ENCODE results near the gene XPNPEP2. TPM values are rescaled to one million over a fixed set of nuclear protein-coding genes. Genes with fewer than 3 reads are reported as not detected.
"Not testable (repeated sequence)": the region's sequence is repeated elsewhere in the genome, so short reads cannot be mapped to it uniquely, and the experiment has no call there.

Gene XPNPEP2
- total RNA-seq, 2 donors from 2014 or later = 0.45 to 0.52 TPM

- Mint-ChIP-seq H3K4me3 (peak overlapping the region; percentile 17), H3K27me3 (no peaks in the 10 kb centered on the region), H3K36me3 (ENCODE audit: low read depth) (no peaks in the 10 kb centered on the region), H3K4me1 (peaks cover 19% of the 10 kb centered on the region), H3K27ac (peak overlapping the region; percentile 72), H3K9me3 (peaks cover 4% of the 10 kb centered on the region)
- no peak for ATAC-seq (replicated peaks)
Observed at GRCh38 chrX:129731228-129731627, 7.6 kb upstream of the XPNPEP2 start.

GRCh38 chrX:129732857-129733256 lies 5.9 kb upstream of the XPNPEP2 start:
- Mint-ChIP-seq H3K9me3 (peaks cover 4% of the 10 kb centered on the region), H3K27me3 (no peaks in the 10 kb centered on the region), H3K36me3 (ENCODE audit: low read depth) (no peaks in the 10 kb centered on the region), H3K4me3 (no peak overlapping the region), H3K4me1 (peaks cover 21% of the 10 kb centered on the region), H3K27ac (no peak overlapping the region)
- ATAC-seq (replicated peaks) = no peak

- Mint-ChIP-seq H3K27me3 (no peaks in the 10 kb centered on the region), H3K4me1 (peaks cover 21% of the 10 kb centered on the region), H3K9me3 (peaks cover 4% of the 10 kb centered on the region), H3K27ac (no peak overlapping the region), H3K36me3 (ENCODE audit: low read depth) (no peaks in the 10 kb centered on the region), H3K4me3 (no peak overlapping the region)
- no peak for ATAC-seq (replicated peaks)
Observed at GRCh38 chrX:129733335-129733734, 5.4 kb upstream of the XPNPEP2 start.

GRCh38 chrX:129736491-129736890 lies 2.3 kb upstream of the XPNPEP2 start:
- peak overlapping the region; percentile 56 for H3K4me3 Mint-ChIP-seq
- H3K27ac Mint-ChIP-seq = peak overlapping the region; percentile 73
- no peaks in the 10 kb centered on the region for H3K27me3 Mint-ChIP-seq
- no peaks in the 10 kb centered on the region for H3K36me3 Mint-ChIP-seq (ENCODE audit: low read depth)
- ATAC-seq (replicated peaks) = peak; percentile 89
- peaks cover under 1% of the 10 kb centered on the region for H3K9me3 Mint-ChIP-seq
- H3K4me1 Mint-ChIP-seq = peaks cover 12% of the 10 kb centered on the region

GRCh38 chrX:129737916-129738315 lies 863 bp upstream of the XPNPEP2 start:
- ATAC-seq (replicated peaks) = peak; percentile 76
- Mint-ChIP-seq H3K36me3 (ENCODE audit: low read depth) (no peaks in the 10 kb centered on the region), H3K4me1 (peaks cover 10% of the 10 kb centered on the region), H3K4me3 (peak overlapping the region; percentile 11), H3K27ac (no peak overlapping the region), H3K27me3 (no peaks in the 10 kb centered on the region), H3K9me3 (no peaks in the 10 kb centered on the region)

GRCh38 chrX:129739578-129739977 lies 799 bp downstream of the XPNPEP2 start:
- no peaks in the 10 kb centered on the region for H3K9me3 Mint-ChIP-seq
- no peaks in the 10 kb centered on the region for H3K27me3 Mint-ChIP-seq
- H3K4me1 Mint-ChIP-seq = peaks cover 19% of the 10 kb centered on the region
- no peak overlapping the region for H3K27ac Mint-ChIP-seq
- H3K4me3 Mint-ChIP-seq = no peak overlapping the region
- no peak for ATAC-seq (replicated peaks)
- H3K36me3 Mint-ChIP-seq (ENCODE audit: low read depth) = no peaks in the 10 kb centered on the region

GRCh38 chrX:129741880-129742758 lies 3.3 kb downstream of the XPNPEP2 start:
- no peaks in the 10 kb centered on the region for H3K36me3 Mint-ChIP-seq (ENCODE audit: low read depth)
- H3K9me3 Mint-ChIP-seq = no peaks in the 10 kb centered on the region
- ATAC-seq (replicated peaks) = no peak
- peak overlapping the region; percentile 15 for H3K4me3 Mint-ChIP-seq
- H3K27me3 Mint-ChIP-seq = no peaks in the 10 kb centered on the region
- H3K27ac Mint-ChIP-seq = no peak overlapping the region
- H3K4me1 Mint-ChIP-seq = peaks cover 22% of the 10 kb centered on the region

GRCh38 chrX:129742759-129743152 lies 4.0 kb downstream of the XPNPEP2 start:
- not testable (repeated sequence) for ATAC-seq (replicated peaks); H3K27me3 Mint-ChIP-seq; H3K36me3 Mint-ChIP-seq (ENCODE audit: low read depth); H3K27ac Mint-ChIP-seq; H3K9me3 Mint-ChIP-seq
- H3K4me3 Mint-ChIP-seq = peak overlapping the region; percentile 15
- peaks cover 22% of the 10 kb centered on the region for H3K4me1 Mint-ChIP-seq

- H3K4me1 Mint-ChIP-seq = peaks cover 22% of the 10 kb centered on the region
- peak overlapping the region; percentile 54 for H3K27ac Mint-ChIP-seq
- H3K27me3 Mint-ChIP-seq = no peaks in the 10 kb centered on the region
- peak overlapping the region; percentile 59 for H3K4me3 Mint-ChIP-seq
- no peaks in the 10 kb centered on the region for H3K36me3 Mint-ChIP-seq (ENCODE audit: low read depth)
- H3K9me3 Mint-ChIP-seq = no peaks in the 10 kb centered on the region
- ATAC-seq (replicated peaks) = peak; percentile 51
Observed at GRCh38 chrX:129743821-129744220, 5.0 kb downstream of the XPNPEP2 start.

GRCh38 chrX:129744861-129745321 lies 6.1 kb downstream of the XPNPEP2 start:
- ATAC-seq (replicated peaks) = peak; percentile 43
- no peaks in the 10 kb centered on the region for H3K36me3 Mint-ChIP-seq (ENCODE audit: low read depth)
- no peaks in the 10 kb centered on the region for H3K9me3 Mint-ChIP-seq
- no peaks in the 10 kb centered on the region for H3K27me3 Mint-ChIP-seq
- peaks cover 22% of the 10 kb centered on the region for H3K4me1 Mint-ChIP-seq
- H3K27ac Mint-ChIP-seq = peak overlapping the region; percentile 42
- peak overlapping the region; percentile 59 for H3K4me3 Mint-ChIP-seq

- Mint-ChIP-seq H3K27ac (no peak overlapping the region), H3K4me1 (peaks cover 22% of the 10 kb centered on the region), H3K36me3 (ENCODE audit: low read depth) (no peaks in the 10 kb centered on the region), H3K27me3 (no peaks in the 10 kb centered on the region), H3K9me3 (no peaks in the 10 kb centered on the region), H3K4me3 (no peak overlapping the region)
- no peak for ATAC-seq (replicated peaks)
Observed at GRCh38 chrX:129746557-129747470, 8.0 kb downstream of the XPNPEP2 start.

- H3K36me3 Mint-ChIP-seq (ENCODE audit: low read depth) = no peaks in the 10 kb centered on the region
- no peaks in the 10 kb centered on the region for H3K9me3 Mint-ChIP-seq
- ATAC-seq (replicated peaks) = no peak
- H3K27ac Mint-ChIP-seq = no peak overlapping the region
- peaks cover 22% of the 10 kb centered on the region for H3K4me1 Mint-ChIP-seq
- H3K27me3 Mint-ChIP-seq = no peaks in the 10 kb centered on the region
- no peak overlapping the region for H3K4me3 Mint-ChIP-seq
Observed at GRCh38 chrX:129747533-129747932, 8.8 kb downstream of the XPNPEP2 start.

GRCh38 chrX:129748305-129748704 lies 9.5 kb downstream of the XPNPEP2 start:
- Mint-ChIP-seq H3K27me3 (no peaks in the 10 kb centered on the region), H3K36me3 (ENCODE audit: low read depth) (no peaks in the 10 kb centered on the region), H3K9me3 (no peaks in the 10 kb centered on the region), H3K4me3 (no peak overlapping the region), H3K27ac (no peak overlapping the region), H3K4me1 (peaks cover 22% of the 10 kb centered on the region)
- ATAC-seq (replicated peaks) = no peak

GRCh38 chrX:129749069-129749468 lies 10.3 kb downstream of the XPNPEP2 start:
- ATAC-seq (replicated peaks) = no peak
- Mint-ChIP-seq H3K4me1 (peaks cover 15% of the 10 kb centered on the region), H3K36me3 (ENCODE audit: low read depth) (no peaks in the 10 kb centered on the region), H3K4me3 (no peak overlapping the region), H3K9me3 (no peaks in the 10 kb centered on the region), H3K27ac (no peak overlapping the region), H3K27me3 (no peaks in the 10 kb centered on the region)

Data from activated T-helper 17 cell treated with anti-CD3 and anti-CD28 coated beads, Interleukin-2, amount 50 U/mL, for 72 hours (primary cell).